ENCODE measurements around the gene TMEM150B.

Gene TMEM150B, protein sequence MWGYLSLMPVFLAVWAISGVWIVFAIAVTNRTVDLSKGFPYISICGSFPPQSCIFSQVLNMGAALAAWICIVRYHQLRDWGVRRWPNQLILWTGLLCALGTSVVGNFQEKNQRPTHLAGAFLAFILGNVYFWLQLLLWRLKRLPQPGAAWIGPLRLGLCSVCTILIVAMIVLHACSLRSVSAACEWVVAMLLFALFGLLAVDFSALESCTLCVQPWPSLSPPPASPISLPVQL

DNA sequence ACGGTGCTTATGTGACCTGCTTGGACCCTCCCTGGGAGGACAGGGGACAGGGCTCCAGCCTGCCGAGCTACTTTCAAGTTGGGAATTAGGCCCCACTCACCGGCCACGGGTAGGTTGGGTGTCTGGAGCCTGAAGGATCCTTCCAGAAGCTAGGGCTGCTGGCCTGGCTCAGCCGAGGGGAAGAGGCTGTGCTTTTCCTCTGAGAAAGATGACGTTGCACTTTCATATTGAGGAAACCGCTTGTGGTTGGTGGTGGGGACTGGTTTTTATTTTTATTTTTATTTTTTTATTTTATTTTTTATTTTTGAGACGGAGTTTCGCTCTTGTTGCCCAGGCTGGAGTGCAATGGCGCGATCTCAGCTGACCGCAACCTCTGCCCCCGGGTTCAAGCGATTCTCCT is at the start of gene TMEM150B:
TMEM150B (minus strand) TSS at position 170 of the 400 bp plus-strand sequence. CDS start 4,305 bp downstream, outside the sequence.
- no peak for DNase-seq

DNA sequence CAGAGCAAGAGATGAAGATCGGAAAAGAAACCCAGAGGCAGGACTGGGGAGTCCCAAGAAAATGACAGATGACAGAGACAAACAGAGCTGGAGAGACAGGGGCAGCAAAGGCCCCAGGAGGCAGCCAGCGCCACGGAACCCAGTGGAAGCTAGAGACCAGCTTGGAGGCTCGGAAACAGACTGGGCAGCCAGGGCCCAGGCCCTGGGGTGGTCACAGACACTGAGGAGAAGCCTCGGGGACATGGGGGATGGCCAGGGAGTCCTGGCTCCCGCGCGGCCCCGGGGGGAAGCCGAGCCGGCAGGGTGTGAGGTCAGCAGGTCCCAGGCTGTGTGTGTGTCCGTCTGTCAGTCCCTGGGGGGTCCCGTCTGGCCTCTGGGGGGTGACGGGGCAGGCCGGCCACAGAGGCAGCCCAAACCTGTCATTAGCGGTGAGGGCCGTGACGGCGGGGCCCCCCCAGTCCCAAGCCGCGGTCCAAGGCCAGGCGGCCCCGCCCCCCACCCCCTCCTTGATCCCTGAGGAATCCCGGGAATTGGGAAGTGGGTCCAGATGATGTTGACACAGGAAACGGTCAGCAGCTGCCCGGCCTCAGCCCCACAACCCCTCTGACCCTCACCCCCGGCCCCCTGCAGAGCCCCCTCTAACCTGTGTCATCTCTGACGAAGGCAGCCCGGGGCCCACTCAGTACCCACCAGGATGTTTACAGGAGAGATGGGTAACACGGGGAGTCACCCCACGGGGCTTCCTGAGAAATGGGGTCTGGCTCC is 49.0 kb upstream of the TMEM150B start:
- DNase-seq: no peak

DNA sequence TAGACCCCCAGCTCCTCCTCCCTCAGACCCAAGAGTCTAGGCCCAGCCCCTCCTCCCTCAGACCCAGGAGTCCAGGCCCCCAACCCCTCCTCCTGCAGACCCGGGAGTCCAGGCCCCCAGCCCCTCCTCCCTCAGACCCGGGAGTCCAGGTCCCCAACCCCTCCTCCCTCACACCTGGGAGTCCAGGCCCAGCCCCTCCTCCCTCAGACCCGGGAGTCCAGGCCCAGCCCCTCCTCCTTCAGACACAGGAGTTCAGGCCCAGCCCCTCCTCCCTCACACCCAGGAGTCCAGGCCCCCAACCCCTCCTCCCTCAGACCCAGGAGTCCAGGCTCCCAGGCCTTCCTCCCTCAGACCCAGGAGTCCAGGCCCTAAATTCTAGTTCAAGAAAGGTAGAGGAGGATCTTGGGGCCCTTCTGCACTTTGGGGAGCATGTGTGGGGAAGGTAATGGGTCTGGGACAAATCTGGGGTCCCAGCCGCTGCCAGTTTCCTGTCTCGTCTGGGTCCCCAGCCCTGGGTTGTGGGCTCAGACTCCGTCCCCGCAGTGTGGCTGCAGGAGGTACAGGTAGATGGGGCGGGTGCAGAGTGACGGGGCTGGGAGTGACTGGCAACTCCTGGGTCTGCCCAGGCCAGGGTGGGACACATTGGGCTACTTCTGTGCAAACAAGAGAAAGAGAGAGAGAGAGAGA is 48.3 kb upstream of the TMEM150B start:
- no peak for DNase-seq

GRCh38 chr19:55372316-55373081 is 47.4 kb upstream of the TMEM150B start:
- DNase-seq: no peak

GRCh38 chr19:55370305-55370988 is 45.3 kb upstream of the TMEM150B start, which contains the start of gene IL11:
Gene IL11, minus strand, starts transcription at chr19:55370463. Its CDS starts 153 bp downstream, at chr19:55370310.
- DNase-seq: no peak

DNA sequence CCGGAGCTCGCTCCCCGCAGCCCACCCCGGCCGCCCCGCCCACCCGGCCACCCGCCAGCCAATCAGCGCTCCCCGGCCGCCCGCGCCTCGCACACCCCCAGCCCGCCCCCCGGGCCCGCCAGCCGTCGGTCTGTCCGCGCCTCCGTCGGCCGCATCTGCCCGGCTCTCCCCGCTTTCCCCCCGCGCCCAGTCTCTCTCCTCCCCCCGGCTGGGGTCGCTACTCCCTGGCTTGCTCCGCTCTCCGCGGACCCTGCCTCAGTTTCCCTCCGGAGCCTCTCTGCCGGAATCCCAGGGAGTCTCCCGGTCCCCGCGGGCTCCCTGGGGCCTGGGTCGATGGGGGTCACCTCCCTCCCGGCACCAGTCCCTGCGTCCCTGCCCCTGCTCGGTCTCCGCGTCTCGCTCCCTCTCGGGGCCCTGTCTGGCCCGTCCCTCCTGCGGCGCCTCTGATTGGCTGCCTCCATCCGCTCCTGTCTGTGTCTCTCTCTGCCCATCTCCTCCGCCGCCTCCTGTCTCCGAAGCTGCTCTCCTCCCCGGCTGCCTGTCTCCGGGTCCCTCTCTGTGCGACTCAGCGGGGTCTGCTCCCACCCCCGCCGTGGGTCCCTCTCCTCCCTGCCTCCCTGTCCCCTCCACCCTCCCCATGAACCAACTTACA is 44.6 kb upstream of the TMEM150B start:
- peak; percentile 83 for DNase-seq

DNA sequence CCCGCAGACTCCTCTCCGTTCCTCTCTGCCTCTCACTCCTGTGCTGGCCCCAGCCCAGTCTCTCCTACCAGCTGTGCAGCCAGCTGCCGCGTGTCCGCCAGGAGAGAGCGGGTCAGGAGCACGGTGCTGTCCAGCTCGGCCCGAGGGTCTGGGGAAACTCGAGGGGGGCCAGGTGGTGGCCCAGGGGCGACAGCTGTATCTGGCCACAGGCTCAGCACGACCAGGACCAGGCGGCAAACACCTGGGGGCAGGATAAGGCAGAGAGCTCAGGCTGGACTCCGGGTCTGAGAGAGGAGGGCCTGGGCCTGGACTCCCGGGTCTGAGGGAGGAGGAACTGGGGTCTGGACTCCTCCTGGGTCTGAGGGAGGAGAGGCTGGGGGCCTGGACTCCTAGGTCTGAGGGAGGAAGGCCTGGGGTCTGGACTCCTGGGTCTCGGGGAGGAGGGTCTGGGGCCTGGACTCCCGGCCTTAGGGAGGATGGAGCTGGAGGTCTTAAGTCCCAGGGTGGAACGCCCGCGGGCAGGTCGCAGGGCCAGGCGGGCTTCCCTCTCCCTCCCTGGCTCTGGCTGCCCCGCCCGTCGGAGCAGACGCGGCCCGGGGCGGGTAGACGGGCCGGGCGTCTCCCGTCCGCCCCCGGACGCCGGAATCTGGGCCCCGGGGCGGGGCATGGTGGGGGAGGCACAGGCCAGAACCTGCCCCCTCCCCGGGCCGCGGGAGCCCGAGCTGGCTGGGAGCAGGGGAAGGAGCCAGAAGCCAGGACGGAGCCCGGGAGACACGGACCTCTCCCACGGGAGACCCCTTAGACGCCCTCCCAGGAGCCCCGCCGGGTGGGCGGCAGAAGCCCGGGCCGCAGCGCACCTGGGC is 43.8 kb upstream of the TMEM150B start:
- no peak for DNase-seq

GRCh38 chr19:55368106-55368505 is 43.0 kb upstream of the TMEM150B start:
- DNase-seq: no peak

DNA sequence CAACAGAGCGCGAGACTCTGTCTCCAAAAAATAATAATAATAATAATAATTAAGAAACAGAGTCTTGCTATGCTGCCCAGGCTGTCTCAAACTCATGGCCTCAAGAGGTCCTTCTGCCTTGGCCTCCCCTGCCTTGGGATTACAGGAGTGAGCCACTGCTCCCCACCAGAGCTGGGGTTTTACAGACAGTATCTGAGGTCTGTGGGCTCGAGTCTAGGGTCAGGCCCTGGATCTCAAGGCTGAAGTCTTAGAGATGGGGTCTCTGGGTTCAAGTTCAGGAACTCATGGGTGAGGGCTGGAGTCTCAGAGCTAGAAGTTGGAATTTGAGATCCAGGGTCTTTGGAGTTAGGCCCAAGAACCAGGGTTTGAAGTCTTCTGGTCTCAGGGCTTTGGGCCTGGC is 41.6 kb upstream of the TMEM150B start:
- DNase-seq: no peak

DNA sequence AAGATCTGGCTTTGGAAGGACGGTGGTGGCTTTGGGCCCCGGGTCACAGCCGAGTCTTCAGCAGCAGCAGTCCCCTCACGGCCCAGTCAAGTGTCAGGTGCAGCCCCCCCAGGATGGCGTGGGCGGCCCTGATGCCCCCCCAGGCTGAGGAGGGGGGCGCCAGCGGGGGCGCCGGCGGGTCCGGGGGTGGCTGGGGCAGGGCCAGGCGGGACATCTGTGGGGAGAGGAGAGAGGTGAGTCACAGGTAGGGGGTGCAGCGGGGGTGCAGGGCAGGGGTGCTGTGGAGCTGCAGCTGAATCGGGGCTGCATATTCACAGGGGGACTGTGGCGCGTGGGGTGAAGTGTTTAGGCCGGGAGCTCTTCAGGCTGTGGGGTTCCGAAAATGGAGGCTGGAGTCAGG is 40.8 kb upstream of the TMEM150B start:
- no peak for DNase-seq

DNA sequence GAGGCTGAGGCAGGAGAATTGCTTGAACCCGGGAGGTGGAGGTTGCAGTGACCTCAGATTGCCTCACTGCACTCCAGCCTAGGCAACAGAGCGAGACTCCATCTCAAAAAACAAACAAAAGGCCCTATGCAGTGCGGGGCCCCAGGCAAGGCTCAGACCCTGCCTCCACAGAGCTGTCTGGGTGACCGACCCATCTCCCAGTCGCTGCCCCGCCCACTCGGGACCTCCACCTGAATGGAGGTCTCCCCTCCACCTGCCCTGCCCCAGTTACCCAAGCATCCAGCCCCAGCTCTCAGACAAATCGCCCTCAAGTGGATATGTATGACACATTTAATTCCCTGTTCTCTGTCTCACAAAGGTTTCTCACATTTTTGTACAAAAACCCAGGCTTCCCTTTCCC is 40.1 kb upstream of the TMEM150B start:
- DNase-seq: no peak

DNA sequence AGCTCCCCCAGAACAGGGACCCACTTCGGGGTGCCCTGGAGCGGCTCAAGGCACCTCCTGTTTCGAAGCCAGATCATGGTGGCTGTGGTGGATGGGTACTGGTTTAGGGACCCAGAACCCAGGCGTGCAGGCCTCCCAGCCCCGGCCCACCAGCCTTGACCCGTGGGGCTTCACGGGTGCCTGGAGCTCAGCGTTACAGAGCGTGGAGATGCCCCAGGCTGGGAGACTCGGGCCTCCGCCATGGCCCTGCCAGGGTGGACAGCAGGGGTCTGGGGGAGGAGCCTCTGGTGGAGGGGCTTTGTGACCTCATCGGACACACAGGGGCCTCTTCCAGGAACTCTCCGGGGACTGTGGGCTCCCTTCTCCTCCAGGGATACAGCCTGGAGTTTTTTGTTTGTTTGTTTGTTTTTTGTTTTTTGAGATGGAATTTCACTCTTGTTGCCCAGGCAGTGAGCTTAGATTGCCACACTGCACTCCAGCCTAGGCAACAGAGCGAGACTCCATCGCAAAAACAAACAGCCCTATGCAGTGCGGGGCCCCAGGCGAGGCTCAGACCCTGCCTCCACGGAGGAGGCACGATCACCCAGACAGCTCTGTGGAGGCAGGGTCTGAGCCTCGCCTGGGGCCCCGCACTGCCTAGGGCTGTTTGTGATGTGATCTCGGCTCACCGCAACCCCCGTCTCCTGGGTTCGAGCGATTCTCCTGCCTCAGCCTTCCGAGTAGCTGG is 38.0 kb upstream of the TMEM150B start, which contains the start of gene GARIN5B:
GARIN5B (minus strand) TSS at position 271 of the 727 bp plus-strand sequence; CDS start at position 77, 194 bp downstream.
- no peak for DNase-seq

- no peak for DNase-seq
These were observed 37.2 kb upstream of the TMEM150B start for GRCh38 chr19:55362174-55362989.

DNA sequence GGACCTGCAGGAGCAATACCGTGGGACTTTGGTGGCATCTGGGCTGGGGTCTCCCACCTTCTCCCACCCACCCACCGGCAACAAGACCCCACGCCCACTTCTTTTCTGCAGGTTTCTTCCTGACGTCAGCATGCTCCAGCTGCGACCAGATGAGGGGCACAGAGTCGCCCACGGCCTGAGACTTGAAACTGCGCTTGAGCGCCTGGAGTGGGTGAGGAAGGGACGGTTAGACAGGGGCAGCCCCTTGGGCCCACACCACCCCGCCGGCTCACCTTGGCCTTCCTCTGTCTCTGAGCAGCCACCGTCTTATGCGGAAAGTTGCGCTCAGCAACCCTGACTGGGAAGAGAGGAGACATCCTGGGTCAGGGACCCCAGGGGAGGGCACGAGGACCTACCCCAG is 35.8 kb upstream of the TMEM150B start:
- DNase-seq: no peak

DNA sequence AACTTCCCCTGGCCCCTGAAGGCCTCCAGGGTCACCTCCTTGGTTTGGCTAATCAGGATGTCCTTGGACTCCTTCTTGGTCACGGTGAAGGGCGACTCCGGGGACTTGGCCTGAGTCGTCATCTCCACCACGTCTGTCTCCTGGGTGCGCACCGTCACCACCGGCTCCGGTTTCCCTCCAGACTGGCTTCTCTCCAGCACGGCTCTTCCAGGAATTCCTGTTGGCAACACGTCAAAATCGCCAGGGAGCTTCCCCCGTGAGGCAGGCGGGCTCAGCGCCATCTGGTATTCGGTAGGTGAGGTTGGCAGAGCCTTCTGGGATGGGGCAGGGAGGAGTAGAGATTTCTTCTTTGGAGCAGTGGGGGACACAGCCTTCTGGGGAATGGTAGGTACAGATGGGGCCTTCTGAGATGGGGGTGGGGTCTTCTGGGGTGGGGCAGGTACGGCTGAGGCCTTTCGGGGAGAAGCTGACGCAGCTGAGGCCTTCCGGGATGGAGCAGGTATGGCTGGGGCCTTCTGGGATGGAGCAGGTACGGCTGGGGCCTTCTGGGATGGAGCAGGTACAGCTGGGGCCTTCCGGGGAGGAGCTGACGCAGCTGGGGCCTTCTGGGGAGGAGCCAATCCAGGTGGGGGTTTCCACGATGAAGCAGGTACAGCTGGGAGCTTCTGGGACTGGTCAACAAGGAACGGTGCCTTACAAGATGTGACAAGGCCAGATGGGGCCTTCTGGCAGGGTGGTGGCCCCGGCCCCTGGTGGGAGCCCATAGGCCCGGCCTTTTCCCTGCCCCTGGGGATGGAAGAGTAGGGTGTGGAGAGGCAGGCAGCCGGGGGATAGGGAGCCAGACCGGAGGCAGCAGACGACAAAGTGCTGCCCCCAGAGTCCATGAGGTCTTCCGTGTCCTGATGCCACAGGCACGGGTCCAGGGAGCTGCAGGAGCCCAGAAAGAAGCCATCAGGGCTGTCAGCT is 34.1 kb upstream of the TMEM150B start:
- DNase-seq: no peak

DNA sequence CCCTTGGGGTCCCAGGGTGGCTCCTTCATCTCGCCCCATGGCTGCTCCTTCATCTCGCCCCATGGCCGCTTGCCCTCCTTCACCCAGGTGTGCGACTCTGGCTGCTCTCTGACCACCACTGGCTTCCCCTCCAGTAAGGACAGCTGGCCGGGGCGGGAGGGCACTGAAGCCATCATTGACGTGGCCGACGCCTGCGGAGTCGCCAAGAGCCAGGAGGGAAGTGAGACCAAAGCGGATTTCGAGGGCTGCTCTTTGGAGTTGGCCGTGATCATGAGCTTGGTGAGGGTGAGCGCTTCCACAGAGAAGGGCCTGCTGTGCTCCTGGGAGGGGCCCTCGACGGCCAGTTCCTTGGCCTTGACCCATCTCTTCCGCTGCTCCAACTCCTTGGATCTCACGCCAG is 33.4 kb upstream of the TMEM150B start:
- DNase-seq: no peak

DNA sequence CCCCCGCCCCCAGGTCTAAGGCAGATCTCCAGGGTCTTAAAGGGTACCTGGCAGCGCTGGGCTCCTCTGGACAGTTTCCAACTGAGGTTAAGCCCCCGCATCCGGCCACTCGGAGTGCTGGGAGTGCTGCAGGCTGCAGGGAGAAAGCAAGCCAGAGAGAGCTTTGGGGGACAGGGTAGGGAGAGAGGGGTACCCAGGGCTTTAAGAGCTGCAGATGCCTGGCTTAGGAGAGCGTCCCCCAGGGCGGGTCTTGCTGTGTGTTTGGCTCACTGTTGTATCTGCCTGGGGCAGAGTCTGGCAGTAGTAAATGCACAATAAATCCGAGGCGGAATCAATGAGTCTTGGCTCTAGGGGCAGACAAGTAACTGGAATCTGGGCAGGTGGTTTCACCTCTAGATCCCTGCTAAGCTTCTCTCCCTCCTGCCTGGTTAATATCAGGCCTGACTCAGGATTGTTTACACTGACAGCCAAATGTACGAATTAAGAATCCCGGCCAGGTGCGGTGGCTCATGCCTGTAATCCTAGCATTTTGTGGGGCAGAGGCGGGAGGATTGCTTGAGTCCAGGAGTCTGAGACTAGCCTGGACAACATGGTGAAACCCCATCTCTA is 30.2 kb upstream of the TMEM150B start:
- no peak for DNase-seq
